Measurements from ENCODE around the gene HLA-DMA.

Gene HLA-DMA

DNA sequence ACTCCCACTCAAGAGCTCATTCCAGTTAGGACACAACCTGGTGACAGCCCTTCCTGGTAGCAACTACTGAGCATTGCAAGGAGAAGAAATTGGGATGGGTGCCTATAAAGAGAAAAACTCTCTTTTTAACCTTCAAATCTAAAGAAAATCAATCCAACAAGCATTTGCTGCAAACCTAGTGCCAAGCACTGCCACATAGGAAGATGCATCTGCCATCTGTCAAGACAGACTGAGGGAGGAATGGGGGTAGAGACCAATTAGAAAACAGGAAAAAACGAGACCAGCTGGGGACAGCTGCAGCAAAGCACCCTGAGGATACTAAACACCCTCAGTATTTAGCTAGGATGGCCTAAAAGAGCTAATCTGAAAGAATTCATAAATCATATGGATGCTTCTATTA is 39.9 kb downstream of the HLA-DMA start:
- DNase-seq, result no peak

- DNase-seq, result no peak
These were observed 44.0 kb downstream of the HLA-DMA start for GRCh38 chr6:32908897-32909296.

DNA sequence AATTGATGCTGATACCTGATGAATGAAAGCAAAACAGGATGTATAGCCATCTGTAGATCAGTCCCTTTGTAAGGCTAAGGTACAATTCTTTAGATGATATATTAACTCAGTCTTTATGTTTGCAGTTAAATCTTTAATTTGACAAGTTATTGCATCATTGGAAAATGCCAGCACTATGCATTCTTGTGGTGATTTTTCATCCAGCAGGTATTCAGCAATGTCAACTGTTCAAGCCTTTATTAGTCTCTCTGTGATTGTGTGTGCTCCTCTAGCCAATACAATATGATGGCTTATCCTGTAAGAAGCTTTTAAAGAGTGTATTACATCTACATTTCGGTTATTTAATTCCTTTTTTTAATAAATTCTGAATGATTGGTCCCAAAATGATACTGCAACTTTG is 46.4 kb downstream of the HLA-DMA start:
- no peak for DNase-seq

- DNase-seq, result no peak
These were observed 47.8 kb downstream of the HLA-DMA start for GRCh38 chr6:32905078-32905477.

DNA sequence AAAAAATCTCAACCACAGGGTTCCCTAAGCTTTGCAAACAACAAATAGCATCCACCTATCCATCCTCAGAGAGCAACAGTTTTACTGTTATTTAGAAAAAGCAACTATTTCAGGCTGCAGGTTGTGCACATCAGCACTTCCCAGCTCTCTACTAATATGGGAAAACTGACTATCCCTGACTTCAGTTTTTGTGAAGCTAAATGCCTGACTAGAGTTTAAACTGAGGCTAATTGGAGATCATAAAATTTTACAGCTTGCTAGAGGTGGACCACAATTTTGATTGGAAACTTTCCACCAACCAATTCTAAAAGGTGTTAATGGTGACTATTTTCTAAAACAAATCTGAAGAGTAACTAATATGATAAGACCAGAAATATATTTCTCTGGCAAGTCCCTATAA is 48.9 kb downstream of the HLA-DMA start:
- no peak for DNase-seq
